22Rv1 (cell line): Measurements from ENCODE around the gene IQCB1.

Experiments used
- ZFX ChIP-seq: fragments of 450-650 bp; IDR thresholded peaks from 2 replicates; pipeline ENCODE4 v1.6.1; 2017; ENCODE audit warnings: antibody characterized with exemption, borderline replicate concordance
- TF ChIP-seq, protein P1 (sequence below): fragments of 450-650 bp; IDR thresholded peaks from 2 replicates; pipeline ENCODE4 v1.5.1; 2017; ENCODE audit warnings: mild to moderate bottlenecking

DNA sequence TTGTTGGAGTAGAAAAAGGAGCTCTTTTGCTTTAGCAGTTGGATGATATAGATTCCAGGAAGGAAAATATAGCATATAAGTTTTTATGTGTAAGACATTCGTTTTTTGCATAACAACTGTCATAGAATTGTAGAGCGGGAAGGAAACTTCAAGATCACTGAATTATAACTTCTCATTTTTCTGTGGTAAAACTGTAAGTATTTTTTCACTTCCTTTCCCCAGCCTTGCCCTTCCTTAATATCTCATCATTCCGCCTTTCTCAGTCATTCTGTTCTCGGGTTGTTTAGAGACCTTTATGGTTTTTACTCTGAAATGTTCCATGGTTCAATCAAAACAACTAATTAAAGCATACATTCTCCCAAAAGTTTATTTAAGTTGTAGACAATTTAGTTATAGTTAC is 1.2 kb upstream of the IQCB1 start:
- TF ChIP-seq, protein P1, sequence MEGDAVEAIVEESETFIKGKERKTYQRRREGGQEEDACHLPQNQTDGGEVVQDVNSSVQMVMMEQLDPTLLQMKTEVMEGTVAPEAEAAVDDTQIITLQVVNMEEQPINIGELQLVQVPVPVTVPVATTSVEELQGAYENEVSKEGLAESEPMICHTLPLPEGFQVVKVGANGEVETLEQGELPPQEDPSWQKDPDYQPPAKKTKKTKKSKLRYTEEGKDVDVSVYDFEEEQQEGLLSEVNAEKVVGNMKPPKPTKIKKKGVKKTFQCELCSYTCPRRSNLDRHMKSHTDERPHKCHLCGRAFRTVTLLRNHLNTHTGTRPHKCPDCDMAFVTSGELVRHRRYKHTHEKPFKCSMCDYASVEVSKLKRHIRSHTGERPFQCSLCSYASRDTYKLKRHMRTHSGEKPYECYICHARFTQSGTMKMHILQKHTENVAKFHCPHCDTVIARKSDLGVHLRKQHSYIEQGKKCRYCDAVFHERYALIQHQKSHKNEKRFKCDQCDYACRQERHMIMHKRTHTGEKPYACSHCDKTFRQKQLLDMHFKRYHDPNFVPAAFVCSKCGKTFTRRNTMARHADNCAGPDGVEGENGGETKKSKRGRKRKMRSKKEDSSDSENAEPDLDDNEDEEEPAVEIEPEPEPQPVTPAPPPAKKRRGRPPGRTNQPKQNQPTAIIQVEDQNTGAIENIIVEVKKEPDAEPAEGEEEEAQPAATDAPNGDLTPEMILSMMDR, result no peak
- TF ChIP-seq ZFX, result no peak
